UCSD-AML1 (cell line): ENCODE results near the gene DPH5.
"Not testable (repeated sequence)": the region's sequence is repeated elsewhere in the genome, so short reads cannot be mapped to it uniquely, and the experiment has no call there.

ENCODE experiments used
- DNase-seq: peaks from one replicate; lab custom pipeline; 2025; ENCODE audit not compliant: unreplicated experiment; lab: John Stamatoyannopoulos, UW

The DPH5 gene

GRCh38 chr1:101032129-101032528 is 6.5 kb upstream of the DPH5 start:
- not testable (repeated sequence) for DNase-seq

DNA sequence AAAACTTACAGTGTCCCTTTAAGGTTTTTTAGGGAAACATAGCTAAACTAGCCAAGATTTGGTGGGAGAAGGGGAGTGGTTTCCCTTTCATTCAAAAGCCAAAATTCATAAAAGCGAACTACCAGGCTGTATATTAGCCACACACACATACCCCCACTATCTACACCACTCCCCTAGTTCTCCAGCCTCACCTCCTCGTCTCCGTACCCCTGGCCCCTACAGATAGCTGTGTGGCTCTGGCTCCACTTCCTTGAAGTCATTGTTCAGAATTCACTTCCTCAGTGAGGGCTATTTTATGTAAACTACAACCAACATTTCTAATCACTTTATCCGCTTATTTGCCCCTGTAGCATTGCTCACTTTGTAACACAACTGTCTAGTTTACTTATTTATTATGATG is 5.3 kb upstream of the DPH5 start:
- DNase-seq = no peak

DNA sequence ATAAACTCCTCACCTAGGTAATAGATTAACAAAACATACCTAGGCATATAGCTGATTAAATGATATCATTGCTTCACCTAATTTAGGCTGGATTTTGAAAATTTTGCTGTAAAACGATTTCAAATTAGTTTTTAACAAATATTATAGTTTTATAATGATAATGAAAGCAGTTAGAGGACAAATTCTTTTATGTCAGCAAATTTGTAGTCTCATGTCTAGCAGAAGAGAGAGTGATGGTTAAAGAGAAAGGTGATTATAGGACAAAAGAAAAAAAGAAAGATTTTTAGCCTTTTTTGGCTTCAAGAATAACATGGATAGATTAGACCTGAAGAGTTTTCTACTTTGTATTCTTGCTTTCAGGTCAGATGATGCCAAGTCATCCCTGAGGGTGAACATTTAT is 3.6 kb upstream of the DPH5 start:
- DNase-seq = no peak

DNA sequence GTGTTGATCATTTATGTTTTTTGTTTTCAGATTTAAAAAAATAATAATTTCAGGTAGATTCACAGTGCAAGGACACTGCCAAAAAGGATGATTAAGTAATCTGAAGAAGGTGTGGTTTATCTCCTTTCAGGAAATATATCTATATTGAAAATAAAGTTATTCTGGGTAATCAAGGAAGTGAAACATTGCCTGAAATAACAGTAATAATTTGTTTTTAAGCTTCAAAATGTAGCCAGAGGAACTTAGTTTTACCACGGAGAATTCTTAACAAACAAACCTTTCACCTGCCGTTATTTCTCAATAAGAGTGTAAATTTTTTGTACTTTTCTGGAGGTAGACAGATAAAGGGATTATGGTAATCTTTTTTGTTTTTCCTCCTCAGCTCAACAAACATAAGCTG is 2.9 kb upstream of the DPH5 start:
- DNase-seq = no peak

DNA sequence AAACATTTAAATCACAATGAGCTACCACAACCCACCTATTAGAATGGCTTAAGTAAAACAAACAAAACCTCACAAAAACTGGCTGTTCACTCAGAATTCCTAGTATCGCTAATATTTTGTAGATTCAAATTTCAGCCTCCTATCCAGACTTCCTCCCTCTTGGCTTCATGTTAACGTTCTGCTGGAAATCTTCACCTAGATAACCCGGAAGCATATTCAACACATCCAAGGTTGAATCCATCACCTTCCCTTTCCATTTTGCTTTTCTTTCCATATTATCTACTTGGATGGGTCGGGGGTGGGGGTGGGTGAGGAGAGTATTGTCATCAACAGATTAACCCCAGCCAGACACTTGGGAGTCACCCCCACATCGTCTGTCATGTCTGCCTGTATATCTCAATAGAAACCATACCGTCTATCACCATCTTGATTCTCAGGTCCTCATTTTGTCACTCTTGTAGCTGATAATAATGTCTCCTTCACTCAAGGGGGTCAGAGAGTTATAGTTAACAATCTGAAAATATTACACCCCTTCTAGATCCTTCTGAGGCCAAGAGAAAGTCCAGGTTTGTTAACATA is 1.7 kb upstream of the DPH5 start:
- DNase-seq = no peak

- no peak for DNase-seq
Measured at GRCh38 chr1:101026430-101026788, 825 bp upstream of the DPH5 start.

- peak; percentile 31 for DNase-seq
Measured at GRCh38 chr1:101025283-101025656, 314 bp downstream of the DPH5 start.

- no peak for DNase-seq
Measured at GRCh38 chr1:101022294-101022693, 3.3 kb downstream of the DPH5 start.

GRCh38 chr1:101017448-101017847 is 8.1 kb downstream of the DPH5 start:
- DNase-seq = no peak

GRCh38 chr1:101013776-101014175 is 11.8 kb downstream of the DPH5 start:
- DNase-seq = no peak

- DNase-seq = no peak
Measured at GRCh38 chr1:101008229-101008834, 17.3 kb downstream of the DPH5 start.

DNA sequence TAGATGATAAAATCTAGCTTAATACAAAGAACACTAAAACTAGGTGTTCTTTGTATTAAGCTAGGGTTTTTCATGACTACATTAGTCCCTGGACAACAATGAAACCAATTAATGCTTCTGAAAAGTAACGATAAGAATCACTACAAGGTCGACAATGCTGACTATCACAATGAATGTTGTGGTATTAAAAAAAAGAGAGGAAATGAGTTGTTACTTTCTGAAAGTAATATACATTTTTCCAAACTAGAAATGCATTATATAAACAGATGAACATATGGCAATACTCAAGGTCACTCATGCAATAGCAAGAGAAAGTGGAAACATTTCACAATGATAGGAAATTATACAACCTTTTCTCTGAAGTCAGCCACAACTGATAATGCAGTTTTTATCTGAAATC is 19.0 kb downstream of the DPH5 start:
- no peak for DNase-seq

DNA sequence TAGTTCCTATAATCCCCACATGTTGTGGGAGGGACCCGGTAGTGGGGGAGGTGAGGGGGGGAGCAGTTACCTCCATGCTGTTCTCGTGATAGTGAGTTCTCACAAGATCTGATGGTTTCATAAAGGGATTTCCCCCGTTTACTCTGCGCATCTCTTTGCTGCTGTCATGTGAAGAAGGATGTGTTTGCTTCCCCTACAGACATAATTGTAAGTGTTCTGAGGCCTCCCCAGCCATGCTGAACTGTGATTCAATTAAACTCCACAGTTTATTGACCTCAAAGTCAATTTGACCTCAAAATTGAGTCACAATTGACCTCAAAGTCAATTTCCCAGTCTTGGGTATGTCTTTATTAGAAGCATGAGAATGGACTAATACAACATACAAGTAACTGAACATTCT is 19.7 kb downstream of the DPH5 start:
- DNase-seq = no peak

DNA sequence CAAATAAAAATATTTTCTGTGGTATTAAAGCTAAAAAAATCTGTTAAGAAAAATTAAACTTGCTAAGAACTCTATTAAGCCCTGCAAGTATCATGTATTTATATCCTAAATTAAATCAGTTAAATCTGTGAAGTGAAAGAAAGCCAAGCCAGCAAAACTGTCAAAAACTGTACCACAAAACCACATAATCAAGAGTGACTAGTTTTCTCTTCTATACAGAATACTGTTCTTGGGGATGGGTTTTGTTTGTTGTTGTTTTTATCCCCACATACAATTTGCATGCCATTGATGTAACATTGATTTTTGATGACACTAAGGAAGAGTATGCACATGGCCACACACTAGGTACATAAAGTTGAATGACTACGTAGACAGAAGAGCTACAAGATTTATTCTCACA is 20.4 kb downstream of the DPH5 start:
- DNase-seq = no peak

DNA sequence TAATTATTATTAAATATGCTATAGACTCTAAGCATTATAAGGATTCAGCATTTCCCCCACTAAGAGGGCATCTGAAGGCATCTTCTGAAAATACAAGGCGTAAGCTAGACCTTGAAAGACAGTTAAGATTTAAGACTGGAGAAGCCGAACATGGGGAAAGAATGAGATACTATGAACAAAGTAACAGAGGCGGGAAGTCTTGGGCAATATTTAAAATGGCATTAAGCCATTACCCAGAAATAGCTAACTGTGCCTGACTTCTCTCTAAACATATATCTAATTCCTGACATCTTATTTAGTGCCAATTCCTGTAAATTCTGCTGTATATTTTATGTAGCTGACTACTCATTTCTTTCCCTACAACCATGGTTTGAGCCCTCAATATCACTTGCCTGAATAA is 20.9 kb downstream of the DPH5 start:
- DNase-seq = no peak

- DNase-seq = no peak
Measured at GRCh38 chr1:101004061-101004460, 21.5 kb downstream of the DPH5 start.

DNA sequence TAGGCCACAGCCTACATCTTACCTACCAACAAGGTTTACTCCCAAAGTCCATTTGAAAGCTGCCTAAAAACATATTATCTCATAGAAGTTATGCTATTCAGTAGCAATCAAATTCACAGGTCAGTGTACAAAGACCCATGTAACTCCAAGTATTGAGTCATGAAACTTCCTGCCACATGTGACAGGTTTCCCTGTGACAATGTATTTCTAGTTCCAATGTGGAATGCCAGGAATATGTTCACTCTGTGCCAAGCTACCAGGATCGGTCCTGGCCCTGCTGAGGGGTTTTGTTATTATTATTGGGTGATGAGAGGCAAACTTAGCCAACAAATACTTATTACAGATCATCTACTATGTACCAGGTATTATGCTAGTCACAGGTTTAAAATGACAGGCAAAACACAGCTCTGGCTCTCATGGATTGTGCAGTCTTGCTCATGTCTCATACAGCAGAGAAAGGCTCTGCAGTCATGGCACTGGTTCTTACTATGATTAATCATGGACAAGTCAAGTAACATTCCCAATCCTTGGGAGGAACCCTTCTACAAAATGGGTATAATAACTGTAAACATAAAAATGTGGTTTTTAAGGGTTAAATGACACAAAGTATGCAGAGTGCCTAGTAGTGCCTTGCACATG is 22.5 kb downstream of the DPH5 start:
- no peak for DNase-seq

- no peak for DNase-seq
Measured at GRCh38 chr1:101002551-101002950, 23.0 kb downstream of the DPH5 start.

DNA sequence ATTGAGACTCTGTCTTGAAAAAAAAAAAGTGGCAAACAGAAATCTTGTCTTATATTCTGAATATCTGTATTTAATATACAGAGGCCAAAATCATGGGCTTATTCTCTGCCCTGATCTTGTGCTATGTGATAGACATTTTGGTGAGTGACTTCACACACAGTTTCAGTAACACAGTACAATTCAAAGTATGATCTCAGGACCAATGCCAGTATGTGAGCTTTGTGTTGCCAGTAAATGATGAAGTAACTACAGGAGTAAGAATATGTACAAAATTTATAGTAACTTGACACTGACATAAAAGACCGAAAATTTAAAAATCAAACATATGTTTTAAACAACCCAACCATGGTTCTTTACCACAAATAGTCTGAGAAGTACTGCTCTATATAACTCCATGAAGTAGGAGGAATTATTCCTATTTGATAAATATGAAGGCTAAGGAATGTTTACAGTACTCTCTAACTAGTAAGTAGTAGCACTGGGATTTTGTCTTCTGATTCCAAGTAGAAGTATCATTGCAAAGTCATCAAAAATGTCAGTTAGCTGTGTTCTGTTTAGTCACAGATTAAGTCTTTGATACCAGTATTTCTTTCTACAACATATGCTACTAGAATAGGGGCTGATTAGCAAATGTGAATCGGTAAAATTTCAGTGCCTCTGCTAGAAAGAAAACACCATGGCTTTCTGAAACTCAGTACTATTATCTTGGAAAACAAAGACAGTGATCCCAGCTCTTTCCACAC is 25.3 kb downstream of the DPH5 start:
- no peak for DNase-seq

DNA sequence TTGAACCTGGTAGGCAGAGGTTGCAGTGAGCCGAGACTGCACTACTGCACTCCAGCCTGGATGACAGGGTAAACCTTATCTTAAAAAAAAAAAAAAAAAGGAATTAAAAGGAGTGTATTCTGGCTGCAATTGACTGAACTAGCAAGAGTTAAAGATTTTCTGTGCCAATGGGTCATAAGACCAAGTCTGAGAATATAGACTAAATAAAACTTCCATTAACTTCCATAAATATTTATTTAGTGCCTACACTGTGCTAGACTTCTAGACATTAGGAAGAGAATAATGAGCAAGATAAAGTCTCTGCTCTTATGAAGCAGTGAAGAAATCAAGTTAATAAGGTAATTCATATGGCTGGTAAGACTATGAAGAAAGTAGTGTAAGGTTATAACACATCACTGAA is 27.2 kb downstream of the DPH5 start:
- DNase-seq = no peak

- no peak for DNase-seq
Measured at GRCh38 chr1:100995198-100995988, 30.2 kb downstream of the DPH5 start.
